ENCODE results near the gene APLN.
A peak's percentile ranks its signal among the peaks of the same experiment; 100 is the strongest.

The APLN gene

DNA sequence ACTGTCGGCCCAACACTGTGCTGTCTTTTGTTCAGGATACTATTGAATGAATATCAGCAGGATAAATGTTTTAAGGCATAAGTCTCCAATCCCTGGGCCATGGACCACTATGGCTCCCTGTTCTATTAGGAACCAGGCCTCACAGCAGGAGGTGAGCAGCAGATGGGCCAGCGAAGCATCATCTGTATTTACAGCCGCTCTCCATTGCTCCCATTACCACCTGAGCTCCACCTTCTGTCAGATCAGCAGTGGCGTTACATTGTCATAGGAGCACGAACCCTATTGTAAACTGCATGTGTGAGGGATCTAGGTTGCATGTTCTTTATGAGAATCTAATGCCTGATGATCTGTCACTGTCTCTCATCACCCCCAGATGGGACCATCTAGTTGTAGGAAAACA, 3.7 kb upstream of the APLN start:
- DNase-seq (ENCODE audit: low read depth, low spot score), result no peak
- CTCF ChIA-PET, result no interaction called here
- no peak overlapping the region for H3K4me3 ChIP-seq (ENCODE audit: low read depth, low read length)
- POLR2A ChIA-PET, result no interaction called here
- TF ChIP-seq, protein P1, sequence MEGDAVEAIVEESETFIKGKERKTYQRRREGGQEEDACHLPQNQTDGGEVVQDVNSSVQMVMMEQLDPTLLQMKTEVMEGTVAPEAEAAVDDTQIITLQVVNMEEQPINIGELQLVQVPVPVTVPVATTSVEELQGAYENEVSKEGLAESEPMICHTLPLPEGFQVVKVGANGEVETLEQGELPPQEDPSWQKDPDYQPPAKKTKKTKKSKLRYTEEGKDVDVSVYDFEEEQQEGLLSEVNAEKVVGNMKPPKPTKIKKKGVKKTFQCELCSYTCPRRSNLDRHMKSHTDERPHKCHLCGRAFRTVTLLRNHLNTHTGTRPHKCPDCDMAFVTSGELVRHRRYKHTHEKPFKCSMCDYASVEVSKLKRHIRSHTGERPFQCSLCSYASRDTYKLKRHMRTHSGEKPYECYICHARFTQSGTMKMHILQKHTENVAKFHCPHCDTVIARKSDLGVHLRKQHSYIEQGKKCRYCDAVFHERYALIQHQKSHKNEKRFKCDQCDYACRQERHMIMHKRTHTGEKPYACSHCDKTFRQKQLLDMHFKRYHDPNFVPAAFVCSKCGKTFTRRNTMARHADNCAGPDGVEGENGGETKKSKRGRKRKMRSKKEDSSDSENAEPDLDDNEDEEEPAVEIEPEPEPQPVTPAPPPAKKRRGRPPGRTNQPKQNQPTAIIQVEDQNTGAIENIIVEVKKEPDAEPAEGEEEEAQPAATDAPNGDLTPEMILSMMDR (IDR thresholded peaks at IDR 0.05; ENCODE audit: insufficient read depth, low read length, missing control alignments), result no peak

DNA sequence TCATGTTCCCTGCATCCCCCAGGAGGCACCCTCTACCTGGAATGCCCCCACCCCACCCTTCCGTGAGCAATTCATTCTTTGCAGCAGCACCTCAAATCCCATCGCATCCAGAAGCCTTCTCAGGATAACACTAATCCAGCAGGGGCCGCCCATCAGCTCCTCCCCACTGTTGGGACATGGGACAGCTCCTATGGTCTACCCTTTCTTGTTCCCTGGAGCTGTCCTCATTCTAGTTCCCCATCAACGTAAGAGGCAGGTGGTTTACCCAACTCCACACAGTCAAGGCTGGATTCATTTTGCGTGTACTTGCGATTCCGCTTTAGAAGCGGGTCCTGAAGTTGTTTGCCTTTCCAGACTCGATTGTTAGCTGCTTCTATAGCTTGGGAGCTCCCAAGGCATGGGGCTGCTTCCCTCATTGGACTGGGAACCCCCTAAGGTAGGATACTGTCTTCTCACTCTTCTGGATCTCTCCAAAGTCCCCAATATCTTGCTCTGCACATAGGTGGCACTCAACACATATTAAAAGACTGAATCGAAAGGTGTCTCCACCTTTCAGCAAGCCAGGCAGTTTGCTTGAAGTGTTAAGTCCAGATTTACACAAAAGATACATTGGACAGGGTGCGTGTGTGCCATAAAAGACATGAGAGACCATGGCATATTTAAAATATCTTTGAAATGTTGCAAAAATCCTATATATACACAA, 942 bp upstream of the APLN start:
- no peak for DNase-seq (ENCODE audit: low read depth, low spot score)
- H3K4me3 ChIP-seq (ENCODE audit: low read depth, low read length), result no peak overlapping the region
- ChIA-PET POLR2A (no interaction called here), CTCF (interaction anchor here (2.3 to 4.6 kb wide), 4 partner anchors 12 to 70 kb away, joined by 8 to 16 read pairs (median 12); no protein-coding TSS in a partner anchor)
- TF ChIP-seq, protein P1 (IDR thresholded peaks at IDR 0.05; ENCODE audit: insufficient read depth, low read length, missing control alignments), result no peak

DNA sequence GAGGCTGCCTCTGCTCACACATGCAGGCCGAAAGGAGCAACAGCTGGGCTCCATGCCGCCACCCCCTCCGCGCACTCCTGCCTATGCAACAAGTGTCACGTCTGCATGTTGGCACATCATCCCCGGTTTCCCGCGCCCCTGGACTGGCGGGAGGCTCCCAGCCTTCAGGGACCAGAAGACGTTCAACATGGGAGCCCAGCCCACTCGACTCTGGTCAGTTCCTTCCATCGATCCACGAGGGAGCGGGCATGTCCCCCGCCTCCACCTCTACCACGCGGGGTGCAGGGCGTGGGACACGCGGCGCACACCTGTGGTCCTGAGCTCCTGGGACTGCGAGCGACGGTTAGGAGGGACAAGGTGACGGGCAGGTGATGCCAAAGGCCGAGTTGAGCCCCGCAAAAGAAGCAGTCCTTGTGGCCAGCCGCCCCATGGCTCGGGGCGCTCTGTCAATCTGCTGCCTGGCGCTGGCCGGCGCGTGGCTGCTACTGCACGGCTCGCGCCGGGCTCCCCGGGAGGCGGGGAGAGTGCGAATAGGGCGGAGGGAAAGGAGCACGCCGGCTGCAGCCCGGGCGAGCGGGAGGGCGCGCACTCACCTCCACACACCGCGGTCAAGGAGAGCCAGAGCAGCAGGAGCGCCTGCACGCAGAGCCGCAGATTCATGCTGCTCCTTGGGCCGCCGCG, 645 bp downstream of the APLN start:
- ChIA-PET CTCF (interaction anchor here (0.7 to 4.6 kb wide), 7 partner anchors 11 to 72 kb away, joined by 3 to 16 read pairs (median 8); no protein-coding TSS in a partner anchor), POLR2A (no interaction called here)
- DNase-seq (ENCODE audit: low read depth, low spot score), result no peak
- H3K4me3 ChIP-seq (ENCODE audit: low read depth, low read length), result peak overlapping the region; percentile 51
- TF ChIP-seq, protein P1 (IDR thresholded peaks at IDR 0.05; ENCODE audit: insufficient read depth, low read length, missing control alignments), result no peak

DNA sequence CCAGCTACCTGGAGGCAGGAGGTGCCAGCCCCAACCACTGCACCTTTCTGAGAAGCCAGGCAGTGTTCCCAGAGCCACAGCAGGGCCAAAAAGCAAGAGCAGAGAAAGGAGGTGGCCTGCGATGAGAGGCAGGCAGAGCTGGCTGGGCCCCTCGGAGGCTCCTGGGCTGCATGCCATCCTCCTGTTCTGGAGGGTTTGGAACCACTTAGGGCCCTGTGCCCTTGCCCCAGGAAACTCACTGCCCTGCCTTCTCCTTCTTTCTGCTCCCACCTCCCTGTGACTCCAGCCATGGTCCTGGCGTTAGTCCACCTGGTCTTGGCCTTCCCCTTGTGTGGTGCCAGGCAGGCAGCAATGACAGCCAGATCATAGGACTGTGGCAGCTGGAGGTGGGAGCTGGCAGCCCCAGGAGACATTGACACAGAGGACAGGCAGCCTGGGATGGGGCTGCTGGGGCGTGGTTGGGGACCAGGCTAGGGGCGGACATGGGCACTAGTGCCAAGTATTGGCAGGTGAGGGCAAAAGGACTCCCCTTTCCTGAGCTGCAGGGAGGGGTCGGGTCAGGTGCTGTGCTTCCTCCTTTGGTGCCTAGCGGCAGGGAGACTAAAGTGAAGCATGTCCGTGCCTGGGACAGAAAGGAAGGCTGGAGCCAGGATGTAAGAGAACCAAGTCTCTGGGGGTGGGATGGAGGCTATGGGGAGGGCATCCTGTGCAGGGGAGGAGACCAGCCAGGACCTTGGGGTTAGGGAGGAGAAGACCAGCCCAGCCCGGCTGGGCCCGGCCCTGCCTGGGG, 1.4 kb downstream of the APLN start:
- H3K4me3 ChIP-seq (ENCODE audit: low read depth, low read length), result peak overlapping the region; percentile 51; the same call in 1 of the 2 replicates
- no peak for DNase-seq (ENCODE audit: low read depth, low spot score)
- POLR2A ChIA-PET, result no interaction called here
- CTCF ChIA-PET, result interaction anchor here (1.4 to 4.6 kb wide), 4 partner anchors 10 to 73 kb away, joined by 5 to 15 read pairs (median 8); no protein-coding TSS in a partner anchor
- TF ChIP-seq, protein P1 (IDR thresholded peaks at IDR 0.05; ENCODE audit: insufficient read depth, low read length, missing control alignments), result no peak

DNA sequence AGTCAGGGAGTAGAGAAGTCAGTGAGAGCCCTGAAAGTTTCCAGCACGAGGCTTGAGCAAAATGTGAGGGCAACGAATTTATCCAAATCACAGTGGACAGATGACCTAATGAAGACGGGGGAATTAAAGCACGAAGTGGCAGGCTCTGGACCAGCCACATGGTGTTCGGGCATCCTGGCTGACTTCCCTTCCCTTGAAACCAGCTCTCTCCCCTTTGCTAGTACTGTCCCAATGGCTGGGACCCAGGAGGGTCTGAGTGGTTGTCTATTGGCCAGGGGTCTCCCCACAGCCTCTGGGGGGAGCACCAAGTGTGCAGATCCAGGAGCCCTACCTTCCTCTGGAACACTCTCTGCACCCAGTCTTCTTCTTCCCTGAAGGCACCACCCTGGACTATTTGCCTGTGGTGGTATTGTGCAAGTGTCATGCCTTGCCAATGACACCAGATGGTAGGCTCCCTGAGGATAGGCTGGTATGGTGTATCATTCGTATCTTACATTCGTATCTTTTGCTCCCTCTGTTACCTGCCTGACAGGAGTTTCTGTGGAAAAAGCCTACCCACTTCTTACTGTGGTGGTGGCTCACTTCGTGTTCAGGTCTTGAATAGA, 2.1 kb downstream of the APLN start:
- ChIA-PET POLR2A (no interaction called here), CTCF (interaction anchor here (1.4 to 4.6 kb wide), 2 partner anchors 15 to 73 kb away, joined by 5 to 15 read pairs; no protein-coding TSS in a partner anchor)
- H3K4me3 ChIP-seq (ENCODE audit: low read depth, low read length), result no peak overlapping the region
- TF ChIP-seq, protein P1 (IDR thresholded peaks at IDR 0.05; ENCODE audit: insufficient read depth, low read length, missing control alignments), result no peak
- DNase-seq (ENCODE audit: low read depth, low spot score), result no peak
